CD4-positive, alpha-beta T cell (primary cell): ENCODE results near the gene HADHA. TPM values are rescaled to one million over a fixed set of nuclear protein-coding genes. Genes with fewer than 3 reads are reported as not detected.
A peak's percentile ranks its signal among the peaks of the same experiment; 100 is the strongest.
"Not testable (repeated sequence)": the region's sequence is repeated elsewhere in the genome, so short reads cannot be mapped to it uniquely, and the experiment has no call there.

ENCODE experiments used
- ATAC-seq: fragments of 200-7000 bp; cut with Tn5 transposase; one replicate; pipeline ENCODE4 v1.10.0; 2022; ENCODE audit warnings: mild to moderate bottlenecking; ENCODE audit not compliant: poor library complexity
- CTCF ChIA-PET: fragments of 350-600 bp; sonication (Branson Sonifier 250); formaldehyde crosslinking; loops from one replicate; lab custom pipeline; 2021; ENCODE audit warnings: antibody characterized with exemption, inconsistent platforms; lab: Charles Lee
- POLR2A ChIA-PET: fragments of 350-600 bp; sonication (Branson Sonifier 250); formaldehyde crosslinking; loops from one replicate; lab custom pipeline; 2021; ENCODE audit warnings: antibody characterized with exemption, inconsistent platforms; lab: Charles Lee
- DNase-seq, 14 experiments: peaks; one replicate each; pipeline ENCODE4 v3.0.0-alpha.2; 2013 to 2020; ENCODE audit warnings: mixed read lengths in 2 of 14
- H3K27ac ChIP-seq, 2 donors: one replicate each; pipeline versions ENCODE4 v1.5.1 to v1.7.0; 2013; ENCODE audit warnings: low read length in 2 of 2, low read depth in 1 of 2, mild to moderate bottlenecking in 1 of 2
- H3K27me3 ChIP-seq, 2 experiments: 1 replicate in 1 of 2; 2 replicates in 1 of 2; pipeline versions ENCODE4 v1.6.1 to v1.7.0; 2013; ENCODE audit warnings: low read length in 2 of 2, control low read depth in 1 of 2, mild to moderate bottlenecking in 1 of 2, moderate library complexity in 1 of 2; ENCODE audit not compliant: insufficient read depth in 2 of 2, control insufficient read depth in 1 of 2
- H3K36me3 ChIP-seq: one replicate; pipeline ENCODE4 v1.6.1; 2013; ENCODE audit warnings: low read length, control low read depth; ENCODE audit not compliant: insufficient read depth
- H3K4me1 ChIP-seq: one replicate; pipeline ENCODE4 v1.6.1; 2013; ENCODE audit warnings: low read length, control low read depth; ENCODE audit not compliant: insufficient read depth
- H3K4me3 ChIP-seq: one replicate; pipeline ENCODE4 v1.5.1; 2013; ENCODE audit warnings: mild to moderate bottlenecking, low read length, moderate library complexity
- H3K9me3 ChIP-seq, 2 experiments: 1 replicate in 1 of 2; 2 replicates in 1 of 2; pipeline versions ENCODE4 v1.6.1 to v1.7.0; 2013; ENCODE audit warnings: low read length in 2 of 2, mild to moderate bottlenecking in 2 of 2, control low read depth in 1 of 2, moderate library complexity in 1 of 2; ENCODE audit not compliant: control insufficient read depth in 1 of 2, insufficient read depth in 1 of 2
- H3K27ac Mint-ChIP-seq: one replicate; pipeline ENCODE4 v1.8.0; 2020; ENCODE audit warnings: mixed read lengths
- H3K27me3 Mint-ChIP-seq: one replicate; pipeline ENCODE4 v1.8.0; 2021; ENCODE audit warnings: mixed read lengths
- H3K36me3 Mint-ChIP-seq: one replicate; pipeline ENCODE4 v1.8.0; 2021; ENCODE audit warnings: low read depth, mixed read lengths
- H3K4me1 Mint-ChIP-seq: one replicate; pipeline ENCODE4 v1.8.0; 2021; ENCODE audit warnings: low read depth, mixed read lengths
- H3K4me3 Mint-ChIP-seq: one replicate; pipeline ENCODE4 v1.8.0; 2020; ENCODE audit warnings: mild to moderate bottlenecking, mixed read lengths
- H3K9me3 Mint-ChIP-seq: one replicate; pipeline ENCODE4 v1.8.0; 2020; ENCODE audit warnings: mixed read lengths
- intact Hi-C, 2 experiments: fragments of 100-400 bp; cut with DNase I in 1 of 2; cut with micrococcal nuclease in 1 of 2; formaldehyde crosslinking; loops; one replicate each; pipeline versions ENCODE4 v1.15.1 to v1.9.0; 2023 to 2025; cut with DNase I, micrococcal nuclease
- total RNA-seq, 174 experiments: library from RNA in 2 of 174; stranded (reverse) in 2 of 174; gene quantifications; one replicate each; pipeline ENCODE4 v1.2.3 and lab custom pipeline; 2021 to 2026
- TF ChIP-seq, protein P1 (sequence below): fragments of 200-600 bp; IDR thresholded peaks from one replicate; pipeline ENCODE4 v1.8.0; 2022; ENCODE audit warnings: antibody characterized with exemption, mild to moderate bottlenecking

HADHA gene
- total RNA-seq, 2 experiments from 2014 or later = 72.4 to 73.7 TPM

DNA sequence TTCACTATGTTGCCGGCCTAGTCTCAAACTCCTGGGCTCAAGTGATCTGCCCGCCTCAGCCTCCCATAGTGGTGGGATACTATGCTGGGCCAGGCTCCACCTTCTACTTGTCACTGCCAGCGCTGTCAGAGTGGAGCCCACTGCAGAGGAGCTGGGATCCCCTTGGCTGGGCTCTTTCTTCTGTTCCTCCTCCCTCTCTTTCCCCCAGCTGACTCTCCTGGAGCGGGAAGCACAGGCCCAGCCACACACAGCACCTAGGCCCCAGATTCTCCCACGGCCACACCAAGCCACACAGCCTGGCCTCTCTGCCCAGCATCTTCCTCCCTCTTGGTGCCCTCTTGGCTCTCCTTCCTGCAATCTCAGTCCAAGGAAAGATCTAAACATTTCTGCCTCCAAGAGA, 75.2 kb downstream of the HADHA start:
- H3K27ac Mint-ChIP-seq = no peak overlapping the region
- CTCF ChIA-PET = interaction anchor here (1.9 kb wide), 1 partner anchor 15 kb away, joined by 4 read pairs; no protein-coding TSS in a partner anchor

DNA sequence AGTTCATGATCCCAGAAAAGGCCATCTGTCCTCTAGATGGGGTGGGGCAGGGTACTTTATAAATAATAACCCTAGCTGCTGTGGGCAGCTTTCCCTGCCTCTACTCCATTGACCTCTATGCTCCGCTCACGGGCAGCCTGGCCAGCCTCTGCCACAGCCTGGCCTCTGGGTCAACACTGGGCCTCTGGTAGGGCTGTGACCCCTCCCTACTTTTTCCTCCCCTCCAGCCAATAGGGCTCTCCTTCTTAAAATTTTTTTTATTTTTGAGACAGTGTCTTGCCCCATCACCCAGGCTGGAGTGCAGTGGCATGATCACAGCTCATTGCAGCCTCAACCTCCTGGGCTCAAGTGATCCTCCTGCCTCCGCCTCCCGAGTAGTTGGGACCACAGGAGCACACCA, 75.6 kb downstream of the HADHA start:
- intact Hi-C loops = no loop called here
- TF ChIP-seq, protein P1, sequence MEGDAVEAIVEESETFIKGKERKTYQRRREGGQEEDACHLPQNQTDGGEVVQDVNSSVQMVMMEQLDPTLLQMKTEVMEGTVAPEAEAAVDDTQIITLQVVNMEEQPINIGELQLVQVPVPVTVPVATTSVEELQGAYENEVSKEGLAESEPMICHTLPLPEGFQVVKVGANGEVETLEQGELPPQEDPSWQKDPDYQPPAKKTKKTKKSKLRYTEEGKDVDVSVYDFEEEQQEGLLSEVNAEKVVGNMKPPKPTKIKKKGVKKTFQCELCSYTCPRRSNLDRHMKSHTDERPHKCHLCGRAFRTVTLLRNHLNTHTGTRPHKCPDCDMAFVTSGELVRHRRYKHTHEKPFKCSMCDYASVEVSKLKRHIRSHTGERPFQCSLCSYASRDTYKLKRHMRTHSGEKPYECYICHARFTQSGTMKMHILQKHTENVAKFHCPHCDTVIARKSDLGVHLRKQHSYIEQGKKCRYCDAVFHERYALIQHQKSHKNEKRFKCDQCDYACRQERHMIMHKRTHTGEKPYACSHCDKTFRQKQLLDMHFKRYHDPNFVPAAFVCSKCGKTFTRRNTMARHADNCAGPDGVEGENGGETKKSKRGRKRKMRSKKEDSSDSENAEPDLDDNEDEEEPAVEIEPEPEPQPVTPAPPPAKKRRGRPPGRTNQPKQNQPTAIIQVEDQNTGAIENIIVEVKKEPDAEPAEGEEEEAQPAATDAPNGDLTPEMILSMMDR = no peak
- Mint-ChIP-seq H3K4me3 (no peak overlapping the region), H3K4me1 (peaks cover 10% of the 10 kb centered on the region), H3K36me3 (no peaks in the 10 kb centered on the region), H3K27ac (no peak overlapping the region), H3K9me3 (no peaks in the 10 kb centered on the region), H3K27me3 (peaks cover 22% of the 10 kb centered on the region)
- ATAC-seq (no peak), DNase-seq (no peak)
- CTCF ChIA-PET = interaction anchor here (1.9 kb wide), 1 partner anchor 16 kb away, joined by 4 read pairs; no protein-coding TSS in a partner anchor
- H3K27ac ChIP-seq = no peak overlapping the region
- H3K27me3 ChIP-seq = peaks cover 8 to 17% of the 10 kb centered on the region in 2 experiments
- POLR2A ChIA-PET = no interaction called here
- H3K9me3 ChIP-seq = peaks cover 0 to 17% of the 10 kb centered on the region in 2 experiments
- no peak overlapping the region for H3K4me3 ChIP-seq
- no peaks in the 10 kb centered on the region for H3K36me3 ChIP-seq
- H3K4me1 ChIP-seq = peaks cover 14% of the 10 kb centered on the region

More for the DNA sequence above, 75.2 kb downstream of the HADHA start:
- POLR2A ChIA-PET = no interaction called here
- intact Hi-C loops = no loop called here
- ATAC-seq = no peak
- H3K27me3 ChIP-seq = peaks cover 13 to 22% of the 10 kb centered on the region in 2 experiments
- H3K9me3 ChIP-seq = peaks cover 0 to 22% of the 10 kb centered on the region in 2 experiments
- peaks cover 12% of the 10 kb centered on the region for H3K4me1 Mint-ChIP-seq
- no peaks in the 10 kb centered on the region for H3K9me3 Mint-ChIP-seq
- H3K36me3 Mint-ChIP-seq = no peaks in the 10 kb centered on the region
- DNase-seq = no peak
- no peak overlapping the region for H3K4me3 Mint-ChIP-seq
- peaks cover 19% of the 10 kb centered on the region for H3K4me1 ChIP-seq
- no peaks in the 10 kb centered on the region for H3K36me3 ChIP-seq
- peaks cover 24% of the 10 kb centered on the region for H3K27me3 Mint-ChIP-seq
- H3K4me3 ChIP-seq = no peak overlapping the region
- no peak overlapping the region for H3K27ac ChIP-seq
- TF ChIP-seq, protein P1 = no peak

DNA sequence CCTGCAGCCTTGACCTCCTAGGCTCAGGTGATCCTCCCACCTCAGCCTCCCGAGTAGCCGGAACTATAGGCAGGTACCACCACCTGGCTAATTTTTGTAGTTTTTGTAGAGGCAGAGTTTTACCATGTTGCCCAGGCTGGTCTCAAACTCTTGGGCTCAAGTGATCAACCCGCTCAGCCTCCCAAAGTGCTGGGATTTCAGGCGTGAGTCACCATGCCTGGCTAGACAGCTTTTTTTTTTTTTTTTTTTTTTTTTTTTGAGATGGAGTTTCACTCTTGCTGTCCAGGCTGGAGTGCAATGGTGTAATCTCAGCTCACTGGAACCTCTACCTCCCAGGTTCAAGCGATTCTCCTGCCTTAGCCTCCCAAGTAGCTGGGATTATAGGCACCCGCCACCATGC, 77.9 kb downstream of the HADHA start:
- H3K4me1 Mint-ChIP-seq, intact Hi-C loops, H3K9me3 ChIP-seq, H3K9me3 Mint-ChIP-seq, H3K36me3 ChIP-seq, H3K27ac ChIP-seq, H3K36me3 Mint-ChIP-seq, POLR2A ChIA-PET, H3K4me3 ChIP-seq, H3K4me3 Mint-ChIP-seq, ATAC-seq, H3K27ac Mint-ChIP-seq, H3K4me1 ChIP-seq, H3K27me3 ChIP-seq: not testable (repeated sequence)
- peaks cover 13% of the 10 kb centered on the region for H3K27me3 Mint-ChIP-seq
- CTCF ChIA-PET = interaction anchor here (0.6 kb wide), 1 partner anchor 91 kb away, joined by 4 read pairs; no protein-coding TSS in a partner anchor
- DNase-seq = peak in 2 of 14 experiments; percentile 4 to 11

DNA sequence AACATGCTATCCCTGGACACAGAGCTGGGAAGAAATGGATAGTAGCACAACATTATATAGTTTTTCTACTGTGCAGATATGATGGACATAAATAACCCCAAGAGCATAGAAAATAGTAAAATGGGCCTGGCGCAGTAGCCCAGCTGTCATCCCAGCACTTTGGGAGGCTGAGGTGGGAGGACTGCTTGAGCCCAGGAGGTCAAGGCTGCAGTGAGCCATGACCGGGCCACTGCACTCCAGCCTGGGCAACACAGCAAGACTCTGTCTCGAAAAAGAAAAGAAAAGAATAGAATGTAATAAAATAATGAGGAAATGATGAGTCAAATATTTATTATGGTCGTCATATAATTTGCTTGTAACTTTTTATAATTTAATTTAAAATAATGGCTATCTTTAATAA, 79.0 kb downstream of the HADHA start:
- Histone ChIP-seq H3K27me3 (no peaks in the 10 kb centered on the region), H3K4me1 (no peaks in the 10 kb centered on the region), H3K36me3 (no peaks in the 10 kb centered on the region), H3K4me3 (no peak overlapping the region), H3K9me3 (no peaks in the 10 kb centered on the region), H3K27ac (no peak overlapping the region)
- Mint-ChIP-seq H3K27me3 (peaks cover 7% of the 10 kb centered on the region), H3K9me3 (no peaks in the 10 kb centered on the region), H3K27ac (no peak overlapping the region), H3K36me3 (no peaks in the 10 kb centered on the region), H3K4me1 (no peaks in the 10 kb centered on the region), H3K4me3 (no peak overlapping the region)
- DNase-seq (no peak), ATAC-seq (no peak)
- ChIA-PET POLR2A (interaction anchor here (1.9 kb wide), 1 partner anchor 19 kb away, joined by 6 read pairs; no protein-coding TSS in a partner anchor), CTCF (interaction anchor here (0.6 kb wide), 1 partner anchor 78 kb away, joined by 3 read pairs; no protein-coding TSS in a partner anchor)
- intact Hi-C loops = no loop called here
- TF ChIP-seq, protein P1 = no peak
